ENCODE measurements around the gene ZRANB3.

DNA sequence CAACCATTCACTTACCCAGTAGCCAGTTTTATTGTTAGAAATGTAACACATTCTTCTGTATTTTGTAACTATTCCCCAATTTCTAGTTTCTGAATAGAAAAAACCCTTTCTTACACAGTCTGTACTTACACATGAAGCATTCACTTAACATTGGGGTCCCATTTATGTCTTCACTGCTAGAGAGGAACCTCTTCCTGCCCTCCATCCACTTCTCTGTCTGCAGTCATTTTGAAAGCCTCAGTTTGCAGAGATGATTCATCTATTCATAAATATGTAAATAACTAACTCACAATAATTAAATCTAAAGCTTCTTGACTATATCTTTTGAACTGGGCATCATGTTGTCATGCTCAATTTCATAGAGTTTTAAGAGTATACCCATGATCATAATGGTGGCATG is 55.9 kb downstream of the ZRANB3 start:
- TF ChIP-seq, protein P1, sequence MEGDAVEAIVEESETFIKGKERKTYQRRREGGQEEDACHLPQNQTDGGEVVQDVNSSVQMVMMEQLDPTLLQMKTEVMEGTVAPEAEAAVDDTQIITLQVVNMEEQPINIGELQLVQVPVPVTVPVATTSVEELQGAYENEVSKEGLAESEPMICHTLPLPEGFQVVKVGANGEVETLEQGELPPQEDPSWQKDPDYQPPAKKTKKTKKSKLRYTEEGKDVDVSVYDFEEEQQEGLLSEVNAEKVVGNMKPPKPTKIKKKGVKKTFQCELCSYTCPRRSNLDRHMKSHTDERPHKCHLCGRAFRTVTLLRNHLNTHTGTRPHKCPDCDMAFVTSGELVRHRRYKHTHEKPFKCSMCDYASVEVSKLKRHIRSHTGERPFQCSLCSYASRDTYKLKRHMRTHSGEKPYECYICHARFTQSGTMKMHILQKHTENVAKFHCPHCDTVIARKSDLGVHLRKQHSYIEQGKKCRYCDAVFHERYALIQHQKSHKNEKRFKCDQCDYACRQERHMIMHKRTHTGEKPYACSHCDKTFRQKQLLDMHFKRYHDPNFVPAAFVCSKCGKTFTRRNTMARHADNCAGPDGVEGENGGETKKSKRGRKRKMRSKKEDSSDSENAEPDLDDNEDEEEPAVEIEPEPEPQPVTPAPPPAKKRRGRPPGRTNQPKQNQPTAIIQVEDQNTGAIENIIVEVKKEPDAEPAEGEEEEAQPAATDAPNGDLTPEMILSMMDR (IDR thresholded peaks at IDR 0.05), result no peak
- no peak for TF ChIP-seq POLR2A (IDR thresholded peaks at IDR 0.05)

All from ovary (tissue), 3 donors.